ENCODE data around the gene SCO1.

The SCO1 gene

DNA sequence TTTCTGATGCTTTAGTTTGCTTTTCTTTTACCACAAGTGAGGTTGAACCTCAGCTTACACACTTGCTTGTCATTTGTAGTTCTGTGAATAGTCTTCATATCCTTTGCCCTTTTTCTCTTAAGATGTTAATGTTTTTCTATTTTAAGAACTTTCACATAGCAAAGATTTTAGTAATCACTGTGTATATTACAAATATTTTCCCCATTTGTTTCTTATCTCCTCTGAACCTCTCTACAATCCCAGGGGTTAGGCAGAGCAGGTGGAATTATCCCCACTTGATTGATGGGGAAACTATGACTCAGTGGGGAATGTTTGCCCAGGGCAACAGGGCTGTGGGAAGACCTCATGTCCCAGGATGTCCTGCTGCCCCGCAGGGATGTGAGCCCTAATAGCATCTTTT is 28.6 kb downstream of the SCO1 start:
- H3K4me3 ChIP-seq (replicated peaks in 1 of 2; ENCODE audit: low read depth in 2 of 2, low read length in 2 of 2), result no peak overlapping the region
- no peak for TF ChIP-seq CTCF (IDR thresholded peaks at IDR 0.05; ENCODE audit: low read depth, low read length)
- peak in 1 of 2 donors; percentile 7 for DNase-seq (ENCODE audit: low read depth in 2 of 2)

GRCh38 chr17:10666906-10667305 is 30.4 kb downstream of the SCO1 start:
- no peak overlapping the region for H3K4me3 ChIP-seq (replicated peaks in 1 of 2; ENCODE audit: low read depth in 2 of 2, low read length in 2 of 2)
- TF ChIP-seq CTCF (IDR thresholded peaks at IDR 0.05; ENCODE audit: low read depth, low read length), result no peak
- DNase-seq (ENCODE audit: low read depth in 2 of 2), result no peak

DNA sequence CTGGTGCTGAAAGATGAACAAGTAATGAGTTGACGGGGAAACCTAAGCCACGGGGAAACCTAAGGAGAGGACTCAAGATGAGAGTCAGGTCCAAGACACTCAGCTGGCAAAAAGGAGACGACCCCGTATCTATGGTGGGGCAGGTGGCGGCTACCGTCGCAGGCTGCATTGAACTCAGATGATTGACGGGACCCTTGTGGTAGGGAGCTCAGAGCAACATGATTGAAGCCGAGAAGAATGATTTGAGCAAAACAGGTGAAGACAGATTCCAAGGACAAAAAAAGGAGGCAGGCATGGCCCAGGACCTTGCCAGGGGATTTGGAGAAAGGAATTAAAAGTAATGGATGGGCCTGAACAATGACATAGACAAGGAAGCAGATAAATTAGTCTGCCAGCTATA is 32.8 kb downstream of the SCO1 start:
- no peak for TF ChIP-seq CTCF (IDR thresholded peaks at IDR 0.05; ENCODE audit: low read depth, low read length)
- no peak for DNase-seq (ENCODE audit: low read depth in 2 of 2)
- H3K4me3 ChIP-seq (replicated peaks in 1 of 2; ENCODE audit: low read depth in 2 of 2, low read length in 2 of 2), result no peak overlapping the region

DNA sequence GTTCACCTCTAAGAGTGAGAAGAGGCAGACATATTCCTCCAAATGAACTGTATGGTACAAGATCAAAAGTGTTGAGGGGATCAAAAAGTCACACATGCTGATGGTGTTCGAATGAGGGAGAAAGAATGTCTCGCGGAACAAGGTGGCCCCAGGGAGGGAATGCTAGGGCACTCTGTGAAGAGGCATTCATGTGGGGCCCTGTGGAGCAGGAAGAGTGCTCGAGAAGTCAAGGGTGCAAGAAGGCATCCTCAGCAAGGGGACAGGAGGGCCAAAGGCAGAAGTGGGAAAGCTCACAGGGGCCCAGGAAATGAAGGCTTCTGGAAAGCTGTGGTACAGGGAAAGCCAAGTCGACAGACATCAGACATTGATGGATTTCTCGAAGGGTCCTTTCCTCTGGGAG is 34.1 kb downstream of the SCO1 start:
- TF ChIP-seq CTCF (IDR thresholded peaks at IDR 0.05; ENCODE audit: low read depth, low read length), result no peak
- H3K4me3 ChIP-seq (replicated peaks in 1 of 2; ENCODE audit: low read depth in 2 of 2, low read length in 2 of 2), result no peak overlapping the region
- DNase-seq (ENCODE audit: low read depth in 2 of 2), result no peak

- no peak overlapping the region for H3K4me3 ChIP-seq (replicated peaks in 1 of 2; ENCODE audit: low read depth in 2 of 2, low read length in 2 of 2)
- no peak for DNase-seq (ENCODE audit: low read depth in 2 of 2)
- TF ChIP-seq CTCF (IDR thresholded peaks at IDR 0.05; ENCODE audit: low read depth, low read length), result no peak
These were observed 35.9 kb downstream of the SCO1 start for GRCh38 chr17:10661437-10661836.

- TF ChIP-seq CTCF (IDR thresholded peaks at IDR 0.05; ENCODE audit: low read depth, low read length), result no peak
- H3K4me3 ChIP-seq (replicated peaks in 1 of 2; ENCODE audit: low read depth in 2 of 2, low read length in 2 of 2), result no peak overlapping the region
- no peak for DNase-seq (ENCODE audit: low read depth in 2 of 2)
These were observed 39.5 kb downstream of the SCO1 start for GRCh38 chr17:10657879-10658278.

GRCh38 chr17:10657148-10657547 is 40.2 kb downstream of the SCO1 start, which contains the start of gene MYH3:
Gene MYH3 (minus strand): TSS chr17:10657309. CDS start chr17:10655064, 2,245 bp downstream.
- no peak for DNase-seq (ENCODE audit: low read depth in 2 of 2)
- TF ChIP-seq CTCF (IDR thresholded peaks at IDR 0.05; ENCODE audit: low read depth, low read length), result no peak
- no peak within 1 kb of the TSS for H3K4me3 ChIP-seq (replicated peaks in 1 of 2; ENCODE audit: low read depth in 2 of 2, low read length in 2 of 2)

Data from cardiac fibroblast (primary cell).